Activated gamma-delta T cell treated with Interleukin-2 at 50 U/mL for 16 hours (primary cell): ENCODE data around the gene DERL3.

Experiments used
- DNase-seq: peaks from one replicate; pipeline ENCODE4 v3.0.0-alpha.2; 2020

Gene DERL3

GRCh38 chr22:23847310-23847920, 8.6 kb upstream of the DERL3 start:
- no peak for DNase-seq

GRCh38 chr22:23846081-23846469, 7.3 kb upstream of the DERL3 start:
- DNase-seq: no peak

GRCh38 chr22:23845265-23846080, 6.7 kb upstream of the DERL3 start:
- no peak for DNase-seq

GRCh38 chr22:23844739-23845202, 6.0 kb upstream of the DERL3 start:
- no peak for DNase-seq

GRCh38 chr22:23842599-23842998, 3.8 kb upstream of the DERL3 start:
- DNase-seq: no peak

- no peak for DNase-seq
Observed at GRCh38 chr22:23841736-23842445, 3.1 kb upstream of the DERL3 start.

- DNase-seq: no peak
Observed at GRCh38 chr22:23841292-23841691, 2.5 kb upstream of the DERL3 start.

- DNase-seq: no peak
Observed at GRCh38 chr22:23840026-23840425, 1.2 kb upstream of the DERL3 start.

- DNase-seq: no peak
Observed at GRCh38 chr22:23837911-23838680, 710 bp downstream of the DERL3 start.

- DNase-seq: no peak
Observed at GRCh38 chr22:23837496-23837859, 1.3 kb downstream of the DERL3 start.

- DNase-seq: no peak
Observed at GRCh38 chr22:23836692-23837495, 1.9 kb downstream of the DERL3 start.

GRCh38 chr22:23836281-23836680, 2.5 kb downstream of the DERL3 start:
- no peak for DNase-seq

- no peak for DNase-seq
Observed at GRCh38 chr22:23835484-23836144, 3.2 kb downstream of the DERL3 start.

GRCh38 chr22:23834793-23835483, 3.9 kb downstream of the DERL3 start:
- no peak for DNase-seq

GRCh38 chr22:23834406-23834792, 4.4 kb downstream of the DERL3 start:
- DNase-seq: no peak

GRCh38 chr22:23833911-23834317, 4.9 kb downstream of the DERL3 start:
- DNase-seq: no peak

- DNase-seq: no peak
Observed at GRCh38 chr22:23833017-23833751, 5.6 kb downstream of the DERL3 start.

- DNase-seq: no peak
Observed at GRCh38 chr22:23832226-23833016, 6.4 kb downstream of the DERL3 start.

- DNase-seq: no peak
Observed at GRCh38 chr22:23831781-23832180, 7.0 kb downstream of the DERL3 start.
